ENCODE measurements around the gene KBTBD12.

DNA sequence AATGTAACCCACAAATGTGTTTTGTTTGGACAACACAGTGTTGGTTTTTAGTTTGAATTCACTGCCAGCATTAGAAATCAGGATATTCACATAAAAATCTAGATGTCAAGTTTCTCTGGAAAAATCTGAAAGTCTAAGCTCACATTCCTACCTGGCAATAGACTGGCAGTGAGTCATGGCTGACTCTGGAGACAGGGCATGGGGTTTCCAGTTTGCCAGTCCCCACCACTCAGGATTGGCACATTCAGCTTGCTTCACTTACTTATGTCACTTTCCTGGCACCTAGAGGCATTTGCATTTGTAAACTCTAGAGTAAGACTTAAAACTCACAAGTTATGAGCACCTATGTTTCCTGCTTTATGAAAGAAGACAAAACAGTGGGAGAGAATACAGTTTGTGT, 118.1 kb downstream of the KBTBD12 start:
- TF ChIP-seq, protein P1, sequence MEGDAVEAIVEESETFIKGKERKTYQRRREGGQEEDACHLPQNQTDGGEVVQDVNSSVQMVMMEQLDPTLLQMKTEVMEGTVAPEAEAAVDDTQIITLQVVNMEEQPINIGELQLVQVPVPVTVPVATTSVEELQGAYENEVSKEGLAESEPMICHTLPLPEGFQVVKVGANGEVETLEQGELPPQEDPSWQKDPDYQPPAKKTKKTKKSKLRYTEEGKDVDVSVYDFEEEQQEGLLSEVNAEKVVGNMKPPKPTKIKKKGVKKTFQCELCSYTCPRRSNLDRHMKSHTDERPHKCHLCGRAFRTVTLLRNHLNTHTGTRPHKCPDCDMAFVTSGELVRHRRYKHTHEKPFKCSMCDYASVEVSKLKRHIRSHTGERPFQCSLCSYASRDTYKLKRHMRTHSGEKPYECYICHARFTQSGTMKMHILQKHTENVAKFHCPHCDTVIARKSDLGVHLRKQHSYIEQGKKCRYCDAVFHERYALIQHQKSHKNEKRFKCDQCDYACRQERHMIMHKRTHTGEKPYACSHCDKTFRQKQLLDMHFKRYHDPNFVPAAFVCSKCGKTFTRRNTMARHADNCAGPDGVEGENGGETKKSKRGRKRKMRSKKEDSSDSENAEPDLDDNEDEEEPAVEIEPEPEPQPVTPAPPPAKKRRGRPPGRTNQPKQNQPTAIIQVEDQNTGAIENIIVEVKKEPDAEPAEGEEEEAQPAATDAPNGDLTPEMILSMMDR (IDR thresholded peaks at IDR 0.05; ENCODE audit: insufficient read depth, low read length, poor library complexity, severe bottlenecking) = no peak
- TF ChIP-seq EZH2phosphoT487 (conservative IDR thresholded peaks at IDR 0.05; ENCODE audit: low read length) = no peak
